Right hindlimb (tissue), 1 donor: ENCODE results near the gene DDC.

Source experiments
- DNase-seq: peaks from one replicate; pipeline ENCODE4 v3.0.0-alpha.2; 2018

Gene DDC

GRCh38 chr7:50513166-50513871 is 51.9 kb downstream of the DDC start:
- no peak for DNase-seq

- no peak for DNase-seq
These were observed 52.8 kb downstream of the DDC start for GRCh38 chr7:50512384-50512783.

GRCh38 chr7:50509459-50509858 is 55.7 kb downstream of the DDC start:
- no peak for DNase-seq

DNA sequence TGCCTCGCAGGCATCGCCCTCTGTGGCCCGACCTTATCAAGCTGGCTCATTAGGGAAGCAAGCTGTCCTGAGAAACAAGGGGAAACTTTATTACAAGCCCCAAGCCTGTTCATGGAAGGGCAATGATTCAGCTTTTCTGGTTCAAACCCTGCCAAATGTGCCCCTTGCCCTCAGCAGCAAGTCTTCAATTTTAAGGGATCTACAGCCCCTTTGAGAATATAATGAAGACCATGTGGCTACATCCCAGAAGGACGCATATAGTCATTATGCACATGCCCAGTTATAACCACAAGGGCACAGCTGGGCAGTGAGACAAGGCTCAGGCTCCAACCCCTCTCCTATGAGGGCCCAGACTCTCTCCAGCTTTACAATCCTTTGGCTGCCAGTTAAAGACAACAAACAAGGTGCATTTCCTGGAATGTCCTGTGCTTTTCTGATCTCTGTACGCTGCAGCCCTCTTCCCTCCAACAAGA is 56.7 kb downstream of the DDC start:
- no peak for DNase-seq

DNA sequence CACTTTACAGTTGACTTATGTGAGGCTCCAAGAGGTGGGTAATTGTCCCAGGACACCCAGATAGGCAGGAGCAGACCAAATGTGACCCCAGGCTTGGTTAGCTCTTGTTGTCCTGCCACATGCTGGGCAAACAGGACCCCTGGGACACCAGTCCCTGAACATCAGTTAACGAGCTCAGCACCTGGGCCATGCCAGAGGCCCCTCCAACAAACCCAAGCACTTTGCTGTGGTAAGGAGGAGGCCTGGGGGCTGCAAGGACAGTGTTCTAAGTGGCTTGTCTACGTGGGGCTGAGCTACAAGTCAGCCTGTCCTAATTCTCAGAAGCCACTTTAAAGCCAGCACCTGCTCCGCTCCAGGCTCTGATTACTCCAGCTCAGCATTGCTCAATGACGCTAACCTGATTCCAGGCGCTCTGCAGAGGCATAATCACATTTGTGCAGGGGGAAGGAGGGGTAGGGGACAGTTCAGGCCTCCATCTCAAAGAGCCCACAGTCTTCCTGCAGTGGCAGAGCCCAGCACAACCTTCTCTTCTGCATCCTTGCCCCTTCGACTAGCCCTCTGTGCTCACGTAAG is 57.2 kb downstream of the DDC start:
- DNase-seq: no peak

GRCh38 chr7:50505553-50506210 is 59.5 kb downstream of the DDC start:
- DNase-seq: no peak

DNA sequence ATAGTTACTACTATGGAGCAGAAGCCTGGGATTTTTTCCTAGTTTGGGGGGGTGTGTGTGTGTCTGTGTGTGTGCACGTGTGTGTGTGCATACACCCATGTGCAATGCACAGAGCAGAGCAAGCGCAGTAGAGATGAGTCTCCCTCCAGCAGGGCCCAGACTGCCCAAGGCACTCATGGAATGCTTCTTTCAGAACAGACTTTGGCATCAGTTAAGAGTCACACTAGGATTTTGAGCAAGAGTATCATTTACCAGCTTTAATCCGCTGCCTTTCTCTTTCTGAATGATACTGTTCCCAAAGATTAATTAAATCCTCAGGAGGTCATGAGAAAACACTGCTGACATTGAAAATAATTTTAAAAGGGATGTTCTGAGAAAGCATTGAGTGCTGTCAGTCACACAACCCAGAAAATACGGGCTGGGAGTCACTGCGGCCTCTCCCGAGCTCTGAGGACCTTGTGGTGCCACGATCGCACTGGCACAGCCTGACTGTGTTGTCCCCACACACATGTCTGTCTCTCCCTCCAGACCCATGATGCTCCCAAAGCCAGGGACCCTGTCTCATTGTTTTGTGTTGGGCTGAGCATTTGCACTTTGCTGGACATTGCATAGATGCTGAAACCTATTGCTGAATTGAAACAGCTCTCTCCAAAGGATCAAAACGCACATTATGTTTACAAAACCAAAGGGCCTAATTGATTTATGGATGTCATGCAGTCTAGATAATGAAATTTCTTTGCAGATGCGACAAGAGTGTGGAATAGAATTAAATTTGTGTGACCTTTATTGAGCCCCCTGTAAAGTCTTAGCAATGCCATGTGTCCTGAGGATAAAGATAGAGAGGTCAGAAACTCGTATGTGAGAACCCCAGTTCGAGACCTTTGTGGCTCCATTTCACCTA is 60.3 kb downstream of the DDC start:
- no peak for DNase-seq

- no peak for DNase-seq
These were observed 62.3 kb downstream of the DDC start for GRCh38 chr7:50502947-50503346.

DNA sequence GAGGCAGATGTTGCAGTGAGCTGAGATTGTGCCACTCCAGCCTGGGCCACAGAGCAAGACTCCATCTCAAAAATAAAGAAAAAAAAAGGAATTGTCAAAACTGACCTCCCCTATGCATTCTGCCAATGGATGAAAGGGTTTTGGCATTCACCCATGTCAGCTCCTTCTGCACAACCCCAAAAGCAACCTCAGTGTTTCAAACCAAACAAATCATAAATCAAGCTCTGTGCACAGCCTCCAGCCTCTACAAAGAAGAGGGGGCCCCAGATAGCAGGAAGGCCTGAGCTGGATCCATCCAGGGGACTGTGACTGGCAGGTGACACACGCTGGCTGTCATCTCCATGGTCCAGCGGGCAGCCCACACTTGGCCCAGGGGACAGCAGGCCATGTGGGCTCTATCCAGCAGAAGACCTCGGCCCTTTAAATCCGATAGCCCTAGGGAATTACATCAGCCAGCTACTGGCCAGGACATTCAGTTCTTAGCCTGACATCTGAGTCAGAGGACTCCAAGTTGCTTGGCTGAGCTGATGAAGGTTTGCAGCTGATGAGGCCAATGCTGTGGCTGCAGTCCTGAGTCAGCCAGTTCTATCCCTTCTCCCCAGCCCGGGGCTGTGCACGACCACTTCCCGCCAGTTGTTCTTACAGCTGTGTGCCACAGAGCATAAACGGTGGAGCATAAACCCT is 63.1 kb downstream of the DDC start:
- DNase-seq: peak; percentile 80

DNA sequence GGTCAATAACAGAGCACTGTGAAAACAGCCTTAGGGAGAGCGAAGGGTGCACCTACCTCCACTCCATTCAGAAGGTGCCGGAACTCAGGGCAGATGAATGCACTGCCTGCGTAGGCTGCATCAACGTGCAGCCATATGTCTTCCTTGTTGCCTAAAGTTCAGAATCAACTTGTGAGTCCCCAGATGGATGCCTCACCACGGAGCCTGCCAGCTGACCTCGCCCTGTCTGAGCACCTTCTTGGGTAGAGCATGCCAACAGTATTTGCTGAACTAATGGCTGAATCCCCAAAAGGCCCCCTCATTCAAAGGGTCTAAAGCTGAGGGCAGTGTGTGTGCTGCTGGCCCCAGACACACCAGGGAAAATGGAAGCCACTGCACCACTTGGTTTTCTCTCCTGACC is 66.1 kb downstream of the DDC start:
- no peak for DNase-seq

- DNase-seq: no peak
These were observed 67.2 kb downstream of the DDC start for GRCh38 chr7:50497968-50498367.

GRCh38 chr7:50497068-50497642 is 68.0 kb downstream of the DDC start:
- no peak for DNase-seq

DNA sequence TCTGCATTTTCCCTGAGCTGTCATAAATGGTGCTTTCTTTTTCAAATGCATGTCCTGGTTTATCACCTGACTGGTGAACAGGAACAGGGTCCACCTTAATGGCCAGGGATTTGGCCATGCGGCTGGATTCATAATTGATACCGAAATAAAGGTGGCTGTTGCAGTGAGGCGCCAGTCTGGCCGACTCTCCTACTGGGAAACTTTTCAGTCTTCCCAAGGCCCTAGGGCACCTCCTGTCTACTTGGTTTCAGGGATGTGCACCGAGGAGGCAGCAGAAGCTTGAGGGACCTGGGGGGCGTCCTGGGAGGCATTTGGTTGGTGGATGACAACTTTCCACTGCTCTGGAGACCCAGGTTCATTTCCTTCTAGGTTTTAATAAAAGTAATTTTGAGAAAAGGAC is 68.6 kb downstream of the DDC start:
- DNase-seq: no peak

DNA sequence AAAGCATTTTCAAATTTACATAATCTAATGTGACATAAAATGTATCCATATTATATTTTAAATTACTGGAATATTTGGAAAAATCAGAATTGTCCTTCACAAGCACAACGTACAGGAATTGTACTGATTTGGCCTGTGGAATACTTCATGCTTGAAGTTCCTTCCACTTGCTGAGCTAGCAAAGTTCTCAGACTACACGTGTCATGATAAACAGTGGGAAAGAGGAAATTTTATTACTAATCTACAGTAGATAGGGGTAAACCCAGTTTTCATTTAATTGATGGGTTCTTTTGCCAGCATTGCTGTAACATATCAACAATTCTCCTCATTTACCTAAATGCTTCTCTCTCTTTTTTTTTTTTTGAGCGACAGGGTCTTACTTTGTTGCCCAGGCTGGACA is 69.5 kb downstream of the DDC start:
- no peak for DNase-seq

DNA sequence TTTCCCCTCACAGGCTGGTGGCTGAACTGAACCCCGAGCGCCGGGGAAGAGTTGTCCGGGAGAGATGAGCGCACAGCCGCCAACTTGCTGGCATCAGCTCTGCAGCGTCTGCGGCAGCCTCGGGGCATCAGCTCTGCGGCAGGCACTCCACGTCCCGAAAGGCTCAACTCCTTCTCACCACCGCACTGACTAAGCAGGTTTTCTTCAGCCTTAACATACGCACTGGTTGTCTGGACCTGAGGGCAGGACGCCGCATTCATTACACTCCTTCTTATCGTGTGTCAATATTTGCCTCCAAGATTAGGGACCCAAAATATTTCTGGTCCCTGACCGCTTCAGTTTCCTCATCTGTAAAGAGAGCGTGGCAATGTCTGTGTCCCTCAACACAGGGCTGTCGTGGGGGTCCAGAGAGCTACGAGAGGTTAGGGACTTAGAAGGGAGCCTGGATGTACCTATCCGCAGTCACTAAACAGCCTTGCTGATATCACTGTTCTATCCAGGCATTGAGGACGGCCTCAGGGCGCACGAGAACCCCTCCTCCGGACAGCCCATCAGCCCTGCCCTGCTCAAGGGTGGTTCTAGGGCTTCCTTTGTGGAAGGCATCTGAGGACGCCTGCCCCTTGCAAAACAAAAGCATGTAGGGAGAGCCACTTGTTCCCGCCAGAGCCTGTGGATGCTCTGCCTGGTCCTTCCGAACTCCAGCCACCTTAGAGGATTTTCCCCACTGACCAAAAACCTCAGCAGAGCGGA is 72.3 kb downstream of the DDC start:
- DNase-seq: no peak

- DNase-seq: no peak
These were observed 73.3 kb downstream of the DDC start for GRCh38 chr7:50491943-50492342.

DNA sequence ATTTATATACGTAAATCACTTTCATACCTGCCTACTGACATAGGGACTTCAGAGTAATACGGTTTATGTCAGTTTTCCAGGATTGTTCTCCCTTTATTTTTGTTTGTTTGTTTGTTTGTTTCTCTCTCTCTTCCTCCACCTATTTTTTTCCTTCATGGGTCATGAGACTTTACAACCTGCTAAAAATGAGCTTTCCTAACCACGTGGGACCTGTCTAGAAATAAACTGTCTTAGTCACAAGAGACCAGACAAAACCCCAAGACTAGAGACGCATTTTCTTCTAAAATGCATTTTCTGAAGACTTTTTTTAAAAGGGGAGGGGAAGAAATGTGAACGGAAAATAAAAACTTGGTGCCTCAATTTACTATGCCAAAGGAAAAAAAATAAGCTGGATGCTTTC is 74.0 kb downstream of the DDC start:
- DNase-seq: no peak

- DNase-seq: no peak
These were observed 76.8 kb downstream of the DDC start for GRCh38 chr7:50488379-50488778.

- no peak for DNase-seq
These were observed 78.7 kb downstream of the DDC start for GRCh38 chr7:50486512-50486911.

- DNase-seq: no peak
These were observed 83.3 kb downstream of the DDC start for GRCh38 chr7:50481867-50482266.

GRCh38 chr7:50480797-50481196 is 84.4 kb downstream of the DDC start:
- DNase-seq: no peak
